Neural progenitor cell (in vitro differentiated cells): Measurements from ENCODE around the gene NDOR1.

Source experiments
- CTCF ChIP-seq: fragments of 200-600 bp; sonication (generic); IDR thresholded peaks from 2 replicates; pipeline ENCODE4 v1.5.1; 2017; ENCODE audit warnings: antibody characterized with exemption, mild to moderate bottlenecking
- EZH2 ChIP-seq: fragments of 200-600 bp; sonication (generic); IDR thresholded peaks from 2 replicates; pipeline ENCODE4 v1.6.1; 2017; ENCODE audit warnings: antibody characterized with exemption, mild to moderate bottlenecking, moderate library complexity

GRCh38 chr9:137183980-137184595, 21.4 kb upstream of the NDOR1 start:
- no peak for TF ChIP-seq CTCF
- no peak for TF ChIP-seq EZH2
